Retinal pigment epithelial cell (primary cell): ENCODE measurements around the gene SV2C.

Source experiments
- DNase-seq: peaks from one replicate; pipeline ENCODE4 v3.0.0-alpha.2; 2010; ENCODE audit warnings: low read depth
- H3K4me3 ChIP-seq: 2 replicates; pipeline ENCODE4 v1.5.1; 2011; ENCODE audit warnings: mild to moderate bottlenecking, low read length, control low read depth, moderate library complexity
- TF ChIP-seq, protein P1 (sequence below): conservative IDR thresholded peaks from 2 replicates; pipeline ENCODE4 v1.5.1; 2011; ENCODE audit warnings: low read depth, low read length, control low read depth, inconsistent platforms

The SV2C gene

DNA sequence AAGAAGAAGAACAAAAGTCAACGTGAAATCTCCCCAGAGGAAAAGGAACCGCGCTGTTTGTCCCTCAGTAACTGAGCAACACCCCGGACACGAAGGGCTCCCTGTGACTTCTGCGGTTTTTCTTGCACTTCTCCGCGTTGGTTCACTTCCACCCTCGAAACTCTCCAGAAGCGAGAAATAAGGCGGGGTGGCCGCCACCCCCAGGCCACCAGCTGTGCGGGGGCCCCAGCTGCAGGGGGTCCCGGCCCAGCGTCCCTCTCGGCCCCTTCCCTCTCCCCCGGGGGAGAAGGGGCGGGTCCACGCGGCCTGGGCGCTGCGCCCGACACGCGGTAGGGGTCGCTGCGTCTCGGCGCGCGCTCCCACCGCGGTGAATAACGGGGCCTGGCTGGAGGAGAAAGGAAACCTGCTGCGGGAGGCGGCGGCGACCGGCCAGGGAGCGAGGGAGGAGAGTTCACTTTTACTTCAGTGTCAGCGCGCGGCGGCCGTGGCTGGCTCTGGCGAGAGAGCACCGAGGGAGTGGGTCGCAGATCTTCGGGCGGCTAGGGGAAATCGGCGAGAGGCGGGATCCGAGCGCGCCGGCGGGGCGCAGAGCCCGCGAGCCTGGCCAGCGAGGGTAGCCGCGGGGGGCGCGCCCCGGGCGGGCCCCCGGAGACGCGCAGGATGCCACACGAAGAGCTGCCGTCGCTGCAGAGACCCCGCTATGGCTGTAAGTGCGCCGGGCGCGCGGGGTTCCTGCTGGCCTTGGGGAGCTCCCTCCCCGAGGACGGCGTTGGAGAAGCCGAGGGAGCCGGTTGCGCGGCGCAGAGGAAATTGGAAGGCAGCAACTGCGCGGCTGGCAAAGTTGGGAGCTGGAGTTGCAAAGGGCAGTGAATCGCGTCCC, 319.9 kb downstream of the SV2C start, which contains the start of gene IQGAP2:
TSS of gene IQGAP2 (plus strand) at position 400 of the 880 bp plus-strand sequence. CDS start at position 661, 261 bp downstream.
- no peak for DNase-seq
- peak within 1 kb of the TSS; percentile 56 for H3K4me3 ChIP-seq
- TF ChIP-seq, protein P1, sequence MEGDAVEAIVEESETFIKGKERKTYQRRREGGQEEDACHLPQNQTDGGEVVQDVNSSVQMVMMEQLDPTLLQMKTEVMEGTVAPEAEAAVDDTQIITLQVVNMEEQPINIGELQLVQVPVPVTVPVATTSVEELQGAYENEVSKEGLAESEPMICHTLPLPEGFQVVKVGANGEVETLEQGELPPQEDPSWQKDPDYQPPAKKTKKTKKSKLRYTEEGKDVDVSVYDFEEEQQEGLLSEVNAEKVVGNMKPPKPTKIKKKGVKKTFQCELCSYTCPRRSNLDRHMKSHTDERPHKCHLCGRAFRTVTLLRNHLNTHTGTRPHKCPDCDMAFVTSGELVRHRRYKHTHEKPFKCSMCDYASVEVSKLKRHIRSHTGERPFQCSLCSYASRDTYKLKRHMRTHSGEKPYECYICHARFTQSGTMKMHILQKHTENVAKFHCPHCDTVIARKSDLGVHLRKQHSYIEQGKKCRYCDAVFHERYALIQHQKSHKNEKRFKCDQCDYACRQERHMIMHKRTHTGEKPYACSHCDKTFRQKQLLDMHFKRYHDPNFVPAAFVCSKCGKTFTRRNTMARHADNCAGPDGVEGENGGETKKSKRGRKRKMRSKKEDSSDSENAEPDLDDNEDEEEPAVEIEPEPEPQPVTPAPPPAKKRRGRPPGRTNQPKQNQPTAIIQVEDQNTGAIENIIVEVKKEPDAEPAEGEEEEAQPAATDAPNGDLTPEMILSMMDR: peak; percentile 63
